Stomach (tissue), 4 donors: ENCODE data around the gene APBA1.

Source experiments
- CTCF ChIP-seq, 7 experiments: fragments of 450-650 bp in 4 of 7; fragments of 200-600 bp in 3 of 7; sonication (generic) in 3 of 7; IDR thresholded peaks; one replicate each; pipeline ENCODE4 v1.5.1; 2016 to 2019; ENCODE audit warnings: antibody characterized with exemption in 7 of 7, control low read depth in 2 of 7, mild to moderate bottlenecking in 1 of 7
- EP300 ChIP-seq: sonication (generic); formaldehyde crosslinking; IDR thresholded peaks from one replicate; pipeline ENCODE4 v1.6.1; 2017; ENCODE audit warnings: antibody characterized with exemption
- POLR2A ChIP-seq, 4 donors: fragments of 450-650 bp; IDR thresholded peaks; one replicate each; pipeline ENCODE4 v1.6.1; 2016; ENCODE audit warnings: antibody characterized with exemption in 4 of 4, control low read depth in 2 of 4, mild to moderate bottlenecking in 1 of 4, moderate library complexity in 1 of 4

GRCh38 chr9:69382135-69382534 is 290.0 kb downstream of the APBA1 start:
- no peak for TF ChIP-seq POLR2A (IDR thresholded peaks at IDR 0.05)
- TF ChIP-seq CTCF (IDR thresholded peaks at IDR 0.05), result no peak
- no peak for TF ChIP-seq EP300
